ENCODE data around the gene PIAS4. TPM values are rescaled to one million over a fixed set of nuclear protein-coding genes. Genes with fewer than 3 reads are reported as not detected.

PIAS4 gene
- total and polyA plus RNA-seq, 2 of the 13 experiments (the other 11 are each of a cell fraction or from before 2014, with no cell fraction given) = 9.0 to 20.1 TPM

GRCh38 chr19:3984908-3985642, 22.5 kb upstream of the PIAS4 start, which contains the start of gene EEF2 (continued):
- no peak; the same call in 1 of the 2 replicates for TF ChIP-seq E2F2 (CRISPR knock-in tag; IDR thresholded peaks at IDR 0.05; ENCODE audit: borderline replicate concordance)
- TF ChIP-seq DMTF1 (CRISPR knock-in tag; IDR thresholded peaks at IDR 0.05) = peak; percentile 26; the same call in 1 of the 2 replicates
- peak; percentile 30; the same call in 1 of the 2 replicates for TF ChIP-seq ZNF777 (CRISPR knock-in tag; IDR thresholded peaks at IDR 0.05)
- peak; percentile 43; the same call in 1 of the 2 replicates for TF ChIP-seq ZNF143 (CRISPR knock-in tag; IDR thresholded peaks at IDR 0.05)
- TF ChIP-seq JUNB (CRISPR knock-in tag; IDR thresholded peaks at IDR 0.05; ENCODE audit: borderline replicate concordance) = peak; percentile 20; the same call in 1 of the 2 replicates
- no peak for TF ChIP-seq ZNF383 (CRISPR knock-in tag; IDR thresholded peaks at IDR 0.05; ENCODE audit: borderline replicate concordance)
- TF ChIP-seq NFYC (CRISPR knock-in tag; IDR thresholded peaks at IDR 0.05) = no peak
- no peak for TF ChIP-seq KLF15 (CRISPR knock-in tag; IDR thresholded peaks at IDR 0.05; ENCODE audit: borderline replicate concordance)
- TF ChIP-seq NFRKB (IDR thresholded peaks at IDR 0.05) = no peak
- TF ChIP-seq HINFP (CRISPR knock-in tag; IDR thresholded peaks at IDR 0.05; ENCODE audit: low read depth) = peak; percentile 49; the same call in 1 of the 2 replicates
- TF ChIP-seq MXI1 (IDR thresholded peaks at IDR 0.05; ENCODE audit: borderline replicate concordance, low read depth, low read length) = peak; percentile 86; the same call in 1 of the 3 replicates
- TF ChIP-seq ZNF7 (CRISPR knock-in tag; IDR thresholded peaks at IDR 0.05) = no peak
- TF ChIP-seq MXD3 (CRISPR knock-in tag; IDR thresholded peaks at IDR 0.05) = peak; percentile 95
- 0 out of 2 replicates have a peak, but pooled peaks have one; percentile 6 for TF ChIP-seq ZNF549 (CRISPR knock-in tag; IDR thresholded peaks at IDR 0.05)
- TF ChIP-seq ZFP1 (CRISPR knock-in tag; IDR thresholded peaks at IDR 0.05) = no peak; the same call in 1 of the 2 replicates
- 0 out of 2 replicates have a peak, but pooled peaks have one; percentile 6 for TF ChIP-seq HIC2 (CRISPR knock-in tag; IDR thresholded peaks at IDR 0.05; ENCODE audit: low read depth)
- TF ChIP-seq ZNF451 (CRISPR knock-in tag; IDR thresholded peaks at IDR 0.05) = 0 out of 2 replicates have a peak, but pooled peaks have one; percentile 56
- 0 out of 2 replicates have a peak, but pooled peaks have one; percentile 68 for TF ChIP-seq IRX3 (CRISPR knock-in tag; IDR thresholded peaks at IDR 0.05; ENCODE audit: borderline replicate concordance, low read depth)
- 0 out of 2 replicates have a peak, but pooled peaks have one; percentile 8 for TF ChIP-seq ZNF629 (CRISPR knock-in tag; conservative IDR thresholded peaks at IDR 0.05)
- TF ChIP-seq ZNF430 (CRISPR knock-in tag; IDR thresholded peaks at IDR 0.05) = peak; percentile 89; the same call in 1 of the 2 replicates
- TF ChIP-seq DMAP1 (CRISPR knock-in tag; IDR thresholded peaks at IDR 0.05) = peak; percentile 89
- TF ChIP-seq ARID2 (CRISPR knock-in tag; IDR thresholded peaks at IDR 0.05; ENCODE audit: borderline replicate concordance) = peak; percentile 56; the same call in 1 of the 2 replicates
- peak; percentile 73 for TF ChIP-seq HOXA5 (CRISPR knock-in tag; IDR thresholded peaks at IDR 0.05)

Data from HepG2 (cell line).